RPMI8226 (cell line): ENCODE results near the gene WDR90.

Source experiments
- DNase-seq: peaks from one replicate; pipeline ENCODE4 v3.0.0-alpha.2; 2015

The WDR90 gene

GRCh38 chr16:661184-661821, 12.1 kb downstream of the WDR90 start:
- no peak for DNase-seq

GRCh38 chr16:662095-662494, 12.9 kb downstream of the WDR90 start:
- DNase-seq, result no peak

GRCh38 chr16:662597-662996, 13.4 kb downstream of the WDR90 start:
- no peak for DNase-seq

- DNase-seq, result no peak
Observed at GRCh38 chr16:666572-666971, 17.4 kb downstream of the WDR90 start.

GRCh38 chr16:667113-667779, 18.1 kb downstream of the WDR90 start:
- no peak for DNase-seq

GRCh38 chr16:667780-668518, 18.8 kb downstream of the WDR90 start, which contains the start of gene RHOT2:
RHOT2 (plus strand) TSS chr16:668132; CDS start chr16:668200, 68 bp downstream.
- DNase-seq, result peak; percentile 98

- no peak for DNase-seq
Observed at GRCh38 chr16:668519-669171, 19.5 kb downstream of the WDR90 start.

GRCh38 chr16:669666-670065, 20.5 kb downstream of the WDR90 start:
- no peak for DNase-seq

- no peak for DNase-seq
Observed at GRCh38 chr16:670485-671352, 21.6 kb downstream of the WDR90 start.

- no peak for DNase-seq
Observed at GRCh38 chr16:671353-672131, 22.4 kb downstream of the WDR90 start.

- DNase-seq, result no peak
Observed at GRCh38 chr16:672371-672770, 23.2 kb downstream of the WDR90 start.

GRCh38 chr16:672851-673250, 23.7 kb downstream of the WDR90 start:
- no peak for DNase-seq

- no peak for DNase-seq
Observed at GRCh38 chr16:673399-673991, 24.3 kb downstream of the WDR90 start.

- no peak for DNase-seq
Observed at GRCh38 chr16:674214-674881, 25.2 kb downstream of the WDR90 start.

- no peak for DNase-seq
Observed at GRCh38 chr16:674968-675883, 26.1 kb downstream of the WDR90 start, which contains the start of gene RHBDL1. RHBDL1 (plus strand) TSS chr16:675671; CDS start chr16:675791, 120 bp downstream.

- DNase-seq, result no peak
Observed at GRCh38 chr16:675884-676564, 26.9 kb downstream of the WDR90 start.

GRCh38 chr16:676565-676902, 27.4 kb downstream of the WDR90 start:
- no peak for DNase-seq

GRCh38 chr16:676913-677312, 27.7 kb downstream of the WDR90 start:
- no peak for DNase-seq
